HCT116 (cell line): ENCODE results near the gene AKAP13. TPM values are rescaled to one million over a fixed set of nuclear protein-coding genes. Genes with fewer than 3 reads are reported as not detected.

Source experiments
- ATAC-seq: fragments of 200-7000 bp; cut with Tn5 transposase; 2 replicates; pipeline ENCODE4 v1.9.1; 2020; ENCODE audit warnings: mild to moderate bottlenecking, moderate library complexity
- BruUV-seq: library from RNA; stranded (reverse); fragments of 400-500 nt; replicated peaks from 2 replicates; lab custom pipeline; 2021; lab: Mats Ljungman, UMichigan
- CTCF ChIA-PET: fragments of 300-600 bp; sonication (Branson Sonifier 250); formaldehyde crosslinking; loops from one replicate; lab custom pipeline; 2021; ENCODE audit warnings: antibody characterized with exemption; lab: Charles Lee
- POLR2A ChIA-PET: fragments of 300-600, 350-600 bp; sonication (Branson Sonifier 250); formaldehyde crosslinking; loops from one replicate; lab custom pipeline; 2021; ENCODE audit warnings: antibody characterized with exemption; lab: Charles Lee
- RAD21 ChIA-PET, 2 experiments: fragments of 300-600 bp; sonication (Branson Sonifier 250); formaldehyde crosslinking; loops; one replicate each; lab custom pipeline; 2023; ENCODE audit warnings: low total read pairs in 2 of 2; ENCODE audit not compliant: uncharacterized antibody in 2 of 2, unreplicated experiment in 2 of 2, low non-redundant PET in 1 of 2; lab: Charles Lee
- DNase-seq: peaks from one replicate; pipeline ENCODE4 v3.0.0-alpha.2; 2010; ENCODE audit warnings: low read depth, low spot score
- H2AFZ ChIP-seq: fragments of 200-600 bp; shearing (Covaris generic), sonication (generic); 2 replicates; pipeline ENCODE4 v1.6.1; 2017; ENCODE audit warnings: low read depth, mixed run types, mixed read lengths, antibody characterized with exemption, low read length; ENCODE audit not compliant: poor library complexity, severe bottlenecking
- H3K27ac ChIP-seq: 2 replicates; pipeline ENCODE4 v1.5.1; 2012; ENCODE audit warnings: low read depth, low read length
- H3K27me3 ChIP-seq: fragments of 200-600 bp; sonication (generic); 2 replicates; pipeline ENCODE4 v1.6.1; 2016; ENCODE audit warnings: mixed run types, low read length, mixed read lengths; ENCODE audit not compliant: insufficient read depth
- H3K36me3 ChIP-seq, 2 experiments: fragments of 200-500 bp in 1 of 2; fragments of 200-600 bp in 1 of 2; sonication (Bioruptor generic) in 1 of 2; sonication (generic) in 1 of 2; 2 replicates each; pipeline versions ENCODE4 v1.5.1 to v1.6.1; 2014 to 2016; ENCODE audit warnings: low read length in 2 of 2, inconsistent platforms in 1 of 2, mixed read lengths in 1 of 2, mixed run types in 1 of 2; ENCODE audit not compliant: insufficient read depth in 2 of 2, control insufficient read depth in 1 of 2
- H3K4me1 ChIP-seq, 2 experiments: fragments of 200-600 bp in 1 of 2; sonication (generic) in 1 of 2; 2 replicates each; pipeline versions ENCODE4 v1.5.1 to v1.6.1; 2012 to 2017; ENCODE audit warnings: low read length in 2 of 2, inconsistent platforms in 1 of 2, mild to moderate bottlenecking in 1 of 2, mixed read lengths in 1 of 2, mixed run types in 1 of 2, moderate library complexity in 1 of 2; ENCODE audit not compliant: insufficient read depth in 2 of 2, control insufficient read depth in 1 of 2
- H3K4me2 ChIP-seq: fragments of 200-600 bp; sonication (generic); 2 replicates; pipeline ENCODE4 v1.6.1; 2017; ENCODE audit warnings: mixed run types, low read length, mixed read lengths
- H3K4me3 ChIP-seq, 2 experiments: fragments of 200-600 bp in 1 of 2; sonication (generic) in 1 of 2; replicated peaks in 1 of 2; 2 replicates each; pipeline ENCODE4 v1.5.1; 2011 to 2016; ENCODE audit warnings: low read length in 2 of 2, control low read depth in 1 of 2, low read depth in 1 of 2, mild to moderate bottlenecking in 1 of 2, mixed read lengths in 1 of 2, mixed run types in 1 of 2
- H3K79me2 ChIP-seq: fragments of 200-600 bp; sonication (generic); 2 replicates; pipeline ENCODE4 v1.6.1; 2017; ENCODE audit warnings: mild to moderate bottlenecking, mixed run types, low read length, moderate library complexity, mixed read lengths; ENCODE audit not compliant: insufficient read depth
- H3K9ac ChIP-seq: fragments of 200-600 bp; sonication (generic); 2 replicates; pipeline ENCODE4 v1.6.1; 2016; ENCODE audit warnings: low read length, mixed read lengths
- H3K9me2 ChIP-seq: fragments of 200-600 bp; sonication (generic), shearing (Covaris generic); 2 replicates; pipeline ENCODE4 v1.6.1; 2017; ENCODE audit warnings: mixed run types, mild to moderate bottlenecking, moderate library complexity; ENCODE audit not compliant: insufficient read depth
- H3K9me3 ChIP-seq, 2 experiments: fragments of 200-500 bp in 1 of 2; fragments of 200-600 bp in 1 of 2; sonication (Bioruptor generic) in 1 of 2; sonication (generic) in 1 of 2; 2 replicates each; pipeline ENCODE4 v1.6.1; 2014 to 2017; ENCODE audit warnings: low read length in 2 of 2, mixed read lengths in 2 of 2, inconsistent platforms in 1 of 2, low read depth in 1 of 2, mild to moderate bottlenecking in 1 of 2, mixed run types in 1 of 2, moderate library complexity in 1 of 2; ENCODE audit not compliant: control insufficient read depth in 1 of 2, insufficient read depth in 1 of 2
- H4K20me1 ChIP-seq: fragments of 200-600 bp; sonication (generic), shearing (Covaris generic); 2 replicates; pipeline ENCODE4 v1.6.1; 2017; ENCODE audit warnings: mixed run types, mild to moderate bottlenecking, moderate library complexity; ENCODE audit not compliant: insufficient read depth
- CBX3 ChIP-seq: IDR thresholded peaks from 2 replicates; pipeline ENCODE4 v1.6.1; 2012; ENCODE audit warnings: low read depth
- CEBPB ChIP-seq: IDR thresholded peaks from 2 replicates; pipeline ENCODE4 v1.6.1; 2012; ENCODE audit warnings: low read depth
- EGR1 ChIP-seq: IDR thresholded peaks from 2 replicates; pipeline ENCODE4 v1.6.1; 2012; ENCODE audit warnings: low read depth
- EZH2 ChIP-seq: fragments of 200-600 bp; sonication (generic); IDR thresholded peaks from 2 replicates; pipeline ENCODE4 v1.6.1; 2017; ENCODE audit warnings: antibody characterized with exemption, mixed run types
- EZH2phosphoT487 ChIP-seq: fragments of 200-600 bp; IDR thresholded peaks from 2 replicates; pipeline ENCODE4 v1.6.1; 2018; ENCODE audit warnings: antibody characterized with exemption, borderline replicate concordance
- FOSL1 ChIP-seq: IDR thresholded peaks from 2 replicates; pipeline ENCODE4 v1.6.1; 2012; ENCODE audit warnings: low read depth
- JUND ChIP-seq: IDR thresholded peaks from 2 replicates; pipeline ENCODE4 v1.6.1; 2012
- POLR2A ChIP-seq: IDR thresholded peaks from 2 replicates; pipeline ENCODE4 v1.7.0; 2011; ENCODE audit warnings: borderline replicate concordance; ENCODE audit not compliant: insufficient read depth, insufficient read length; ENCODE audit errors: extremely low read depth
- POLR2AphosphoS5 ChIP-seq: IDR thresholded peaks from 2 replicates; pipeline ENCODE4 v1.6.1; 2011; ENCODE audit warnings: mild to moderate bottlenecking, low read depth, low read length, moderate library complexity
- RAD21 ChIP-seq: IDR thresholded peaks from 2 replicates; pipeline ENCODE4 v1.6.1; 2012; ENCODE audit warnings: low read depth, mild to moderate bottlenecking
- SIN3A ChIP-seq: IDR thresholded peaks from 2 replicates; pipeline ENCODE4 v1.6.1; 2012; ENCODE audit warnings: low read depth
- SP1 ChIP-seq: IDR thresholded peaks from 2 replicates; pipeline ENCODE4 v1.6.1; 2012; ENCODE audit warnings: low read depth
- SRF ChIP-seq: IDR thresholded peaks from 2 replicates; pipeline ENCODE4 v1.6.1; 2012; ENCODE audit warnings: low read depth
- TCF7L2 ChIP-seq: IDR thresholded peaks from 2 replicates; pipeline ENCODE4 v1.7.0; 2011; ENCODE audit warnings: borderline replicate concordance, inconsistent platforms; ENCODE audit not compliant: insufficient read depth, insufficient read length; ENCODE audit errors: extremely low read depth
- ZBTB33 ChIP-seq: IDR thresholded peaks from 2 replicates; pipeline ENCODE4 v1.6.1; 2011; ENCODE audit warnings: mild to moderate bottlenecking, low read length, moderate library complexity; ENCODE audit not compliant: insufficient replicate concordance; ENCODE audit errors: extremely low read depth
- ZNF274 ChIP-seq: fragments of 200-500 bp; sonication (Bioruptor generic); IDR thresholded peaks from 2 replicates; pipeline ENCODE4 v1.6.1; 2014; ENCODE audit warnings: mild to moderate bottlenecking, low read depth, low read length, inconsistent platforms
- intact Hi-C: fragments of 100-400 bp; cut with micrococcal nuclease; formaldehyde crosslinking; loops from 2 replicates; pipeline ENCODE4 v1.10.0; 2022
- total RNA-seq: library from RNA; stranded (reverse); gene quantifications from one replicate; pipeline ENCODE4 v1.2.1, GENCODE V29; 2021; ENCODE audit not compliant: unreplicated experiment
- TF ChIP-seq, protein P1 (sequence below): IDR thresholded peaks from 2 replicates; pipeline ENCODE4 v1.6.1; 2012

AKAP13 gene
- total RNA-seq, 1 experiment from 2014 or later = 43.1 TPM

- no peak for DNase-seq
- ATAC-seq = no peak
- Histone ChIP-seq H3K9me3 (no peaks in the 10 kb centered on the region), H3K9ac (no peak overlapping the region), H3K36me3 (no peaks in the 10 kb centered on the region), H3K27ac (no peak overlapping the region), H3K79me2 (peaks cover 33% of the 10 kb centered on the region), H3K27me3 (no peaks in the 10 kb centered on the region), H3K9me2 (no peaks in the 10 kb centered on the region), H3K4me3 (no peak overlapping the region), H4K20me1 (no peaks in the 10 kb centered on the region), H3K4me1 (peaks cover 18 to 35% of the 10 kb centered on the region in 2 experiments), H2AFZ (no peak overlapping the region), H3K4me2 (no peak overlapping the region)
- ChIA-PET POLR2A (no interaction called here), CTCF (interaction anchor here (1.1 kb wide), 1 partner anchor 195 kb away, joined by 3 read pairs; no protein-coding TSS in a partner anchor), RAD21 (no interaction called here)
- BruUV-seq = no TSS peak
- intact Hi-C loops = loop anchor here (5.0 kb wide), 1 partner anchor 159 kb away; no protein-coding TSS in a partner anchor
- TF ChIP-seq SRF (no peak), FOSL1 (no peak), JUND (no peak), CEBPB (no peak), ZBTB33 (no peak)
Measured at GRCh38 chr15:85491691-85492090, 111.3 kb downstream of the AKAP13 start.

DNA sequence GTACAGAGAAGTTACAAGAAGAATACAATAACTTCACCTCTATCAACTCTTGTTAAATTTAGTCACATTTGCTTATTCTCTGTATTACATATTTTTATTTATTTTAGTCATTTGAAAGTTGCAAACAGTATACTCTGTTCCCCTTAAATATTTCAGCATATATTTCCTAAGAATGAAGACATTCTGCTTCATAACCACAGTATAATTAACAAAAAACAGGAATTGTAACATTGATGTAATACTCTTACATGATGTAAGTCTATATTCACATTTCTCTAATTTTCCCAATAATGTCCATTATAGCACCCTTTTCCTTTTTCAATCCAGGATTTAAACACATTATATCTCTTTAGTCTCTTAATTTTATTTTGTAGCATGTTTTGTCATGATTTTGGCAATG lies 112.0 kb downstream of the AKAP13 start:
- Histone ChIP-seq H4K20me1 (no peaks in the 10 kb centered on the region), H3K79me2 (peaks cover 30% of the 10 kb centered on the region), H3K36me3 (no peaks in the 10 kb centered on the region), H3K9me3 (no peaks in the 10 kb centered on the region), H3K27ac (no peak overlapping the region), H3K4me1 (peaks cover 21 to 36% of the 10 kb centered on the region in 2 experiments), H3K9me2 (no peaks in the 10 kb centered on the region), H3K4me3 (no peak overlapping the region), H3K27me3 (no peaks in the 10 kb centered on the region), H2AFZ (no peak overlapping the region), H3K9ac (no peak overlapping the region), H3K4me2 (no peak overlapping the region)
- DNase-seq = no peak
- TF ChIP-seq SP1 = no peak
- no peak for TF ChIP-seq EZH2
- TF ChIP-seq CBX3 = no peak
- TF ChIP-seq ZNF274 = no peak
- TF ChIP-seq RAD21 = no peak
- no peak for TF ChIP-seq SIN3A
- no peak for TF ChIP-seq EGR1
- TF ChIP-seq, protein P1, sequence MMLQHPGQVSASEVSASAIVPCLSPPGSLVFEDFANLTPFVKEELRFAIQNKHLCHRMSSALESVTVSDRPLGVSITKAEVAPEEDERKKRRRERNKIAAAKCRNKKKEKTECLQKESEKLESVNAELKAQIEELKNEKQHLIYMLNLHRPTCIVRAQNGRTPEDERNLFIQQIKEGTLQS = no peak
- TF ChIP-seq EZH2phosphoT487 = no peak
- no peak for TF ChIP-seq TCF7L2
- no peak for TF ChIP-seq POLR2AphosphoS5
- no peak for TF ChIP-seq ZBTB33
- TF ChIP-seq POLR2A = no peak
- CTCF ChIA-PET = interaction anchor here (3.0 kb wide), 1 partner anchor 13 kb away, joined by 12 read pairs; no protein-coding TSS in a partner anchor
- no peak for ATAC-seq
- intact Hi-C loops = loop anchor here (5.0 kb wide), 1 partner anchor 160 kb away; no protein-coding TSS in a partner anchor
- BruUV-seq = no TSS peak
- POLR2A ChIA-PET = no interaction called here
- RAD21 ChIA-PET = no interaction called here
